HCT116 (cell line): ENCODE data around the gene DQX1. TPM values are rescaled to one million over a fixed set of nuclear protein-coding genes. Genes with fewer than 3 reads are reported as not detected.

Source experiments
- ATAC-seq: fragments of 200-7000 bp; cut with Tn5 transposase; 2 replicates; pipeline ENCODE4 v1.9.1; 2020; ENCODE audit warnings: mild to moderate bottlenecking, moderate library complexity
- BruUV-seq: library from RNA; stranded (reverse); fragments of 400-500 nt; replicated peaks from 2 replicates; lab custom pipeline; 2021; lab: Mats Ljungman, UMichigan
- CTCF ChIA-PET: fragments of 300-600 bp; sonication (Branson Sonifier 250); formaldehyde crosslinking; loops from one replicate; lab custom pipeline; 2021; ENCODE audit warnings: antibody characterized with exemption; lab: Charles Lee
- POLR2A ChIA-PET: fragments of 300-600, 350-600 bp; sonication (Branson Sonifier 250); formaldehyde crosslinking; loops from one replicate; lab custom pipeline; 2021; ENCODE audit warnings: antibody characterized with exemption; lab: Charles Lee
- RAD21 ChIA-PET, 2 experiments: fragments of 300-600 bp; sonication (Branson Sonifier 250); formaldehyde crosslinking; loops; one replicate each; lab custom pipeline; 2023; ENCODE audit warnings: low total read pairs in 2 of 2; ENCODE audit not compliant: uncharacterized antibody in 2 of 2, unreplicated experiment in 2 of 2, low non-redundant PET in 1 of 2; lab: Charles Lee
- DNase-seq: peaks from one replicate; pipeline ENCODE4 v3.0.0-alpha.2; 2010; ENCODE audit warnings: low read depth, low spot score
- H2AFZ ChIP-seq: fragments of 200-600 bp; shearing (Covaris generic), sonication (generic); 2 replicates; pipeline ENCODE4 v1.6.1; 2017; ENCODE audit warnings: low read depth, mixed run types, mixed read lengths, antibody characterized with exemption, low read length; ENCODE audit not compliant: poor library complexity, severe bottlenecking
- H3K27ac ChIP-seq: 2 replicates; pipeline ENCODE4 v1.5.1; 2012; ENCODE audit warnings: low read depth, low read length
- H3K27me3 ChIP-seq: fragments of 200-600 bp; sonication (generic); 2 replicates; pipeline ENCODE4 v1.6.1; 2016; ENCODE audit warnings: mixed run types, low read length, mixed read lengths; ENCODE audit not compliant: insufficient read depth
- H3K36me3 ChIP-seq, 2 experiments: fragments of 200-500 bp in 1 of 2; fragments of 200-600 bp in 1 of 2; sonication (Bioruptor generic) in 1 of 2; sonication (generic) in 1 of 2; 2 replicates each; pipeline versions ENCODE4 v1.5.1 to v1.6.1; 2014 to 2016; ENCODE audit warnings: low read length in 2 of 2, inconsistent platforms in 1 of 2, mixed read lengths in 1 of 2, mixed run types in 1 of 2; ENCODE audit not compliant: insufficient read depth in 2 of 2, control insufficient read depth in 1 of 2
- H3K4me1 ChIP-seq, 2 experiments: fragments of 200-600 bp in 1 of 2; sonication (generic) in 1 of 2; 2 replicates each; pipeline versions ENCODE4 v1.5.1 to v1.6.1; 2012 to 2017; ENCODE audit warnings: low read length in 2 of 2, inconsistent platforms in 1 of 2, mild to moderate bottlenecking in 1 of 2, mixed read lengths in 1 of 2, mixed run types in 1 of 2, moderate library complexity in 1 of 2; ENCODE audit not compliant: insufficient read depth in 2 of 2, control insufficient read depth in 1 of 2
- H3K4me2 ChIP-seq: fragments of 200-600 bp; sonication (generic); 2 replicates; pipeline ENCODE4 v1.6.1; 2017; ENCODE audit warnings: mixed run types, low read length, mixed read lengths
- H3K4me3 ChIP-seq, 2 experiments: fragments of 200-600 bp in 1 of 2; sonication (generic) in 1 of 2; replicated peaks in 1 of 2; 2 replicates each; pipeline ENCODE4 v1.5.1; 2011 to 2016; ENCODE audit warnings: low read length in 2 of 2, control low read depth in 1 of 2, low read depth in 1 of 2, mild to moderate bottlenecking in 1 of 2, mixed read lengths in 1 of 2, mixed run types in 1 of 2
- H3K79me2 ChIP-seq: fragments of 200-600 bp; sonication (generic); 2 replicates; pipeline ENCODE4 v1.6.1; 2017; ENCODE audit warnings: mild to moderate bottlenecking, mixed run types, low read length, moderate library complexity, mixed read lengths; ENCODE audit not compliant: insufficient read depth
- H3K9ac ChIP-seq: fragments of 200-600 bp; sonication (generic); 2 replicates; pipeline ENCODE4 v1.6.1; 2016; ENCODE audit warnings: low read length, mixed read lengths
- H3K9me2 ChIP-seq: fragments of 200-600 bp; sonication (generic), shearing (Covaris generic); 2 replicates; pipeline ENCODE4 v1.6.1; 2017; ENCODE audit warnings: mixed run types, mild to moderate bottlenecking, moderate library complexity; ENCODE audit not compliant: insufficient read depth
- H3K9me3 ChIP-seq, 2 experiments: fragments of 200-500 bp in 1 of 2; fragments of 200-600 bp in 1 of 2; sonication (Bioruptor generic) in 1 of 2; sonication (generic) in 1 of 2; 2 replicates each; pipeline ENCODE4 v1.6.1; 2014 to 2017; ENCODE audit warnings: low read length in 2 of 2, mixed read lengths in 2 of 2, inconsistent platforms in 1 of 2, low read depth in 1 of 2, mild to moderate bottlenecking in 1 of 2, mixed run types in 1 of 2, moderate library complexity in 1 of 2; ENCODE audit not compliant: control insufficient read depth in 1 of 2, insufficient read depth in 1 of 2
- H4K20me1 ChIP-seq: fragments of 200-600 bp; sonication (generic), shearing (Covaris generic); 2 replicates; pipeline ENCODE4 v1.6.1; 2017; ENCODE audit warnings: mixed run types, mild to moderate bottlenecking, moderate library complexity; ENCODE audit not compliant: insufficient read depth
- CEBPB ChIP-seq: IDR thresholded peaks from 2 replicates; pipeline ENCODE4 v1.6.1; 2012; ENCODE audit warnings: low read depth
- EGR1 ChIP-seq: IDR thresholded peaks from 2 replicates; pipeline ENCODE4 v1.6.1; 2012; ENCODE audit warnings: low read depth
- ELF1 ChIP-seq: IDR thresholded peaks from 2 replicates; pipeline ENCODE4 v1.6.1; 2012; ENCODE audit warnings: low read depth, borderline replicate concordance
- JUND ChIP-seq: IDR thresholded peaks from 2 replicates; pipeline ENCODE4 v1.6.1; 2012
- POLR2AphosphoS5 ChIP-seq: IDR thresholded peaks from 2 replicates; pipeline ENCODE4 v1.6.1; 2011; ENCODE audit warnings: mild to moderate bottlenecking, low read depth, low read length, moderate library complexity
- SP1 ChIP-seq: IDR thresholded peaks from 2 replicates; pipeline ENCODE4 v1.6.1; 2012; ENCODE audit warnings: low read depth
- ZFX ChIP-seq: fragments of 450-650 bp; IDR thresholded peaks from 2 replicates; pipeline ENCODE4 v1.6.1; 2017
- intact Hi-C: fragments of 100-400 bp; cut with micrococcal nuclease; formaldehyde crosslinking; loops from 2 replicates; pipeline ENCODE4 v1.10.0; 2022
- total RNA-seq: library from RNA; stranded (reverse); gene quantifications from one replicate; pipeline ENCODE4 v1.2.1, GENCODE V29; 2021; ENCODE audit not compliant: unreplicated experiment
- TF ChIP-seq, protein P1 (sequence below): IDR thresholded peaks from 2 replicates; pipeline ENCODE4 v1.6.1; 2011; ENCODE audit warnings: mild to moderate bottlenecking, low read length, moderate library complexity; ENCODE audit not compliant: insufficient replicate concordance; ENCODE audit errors: extremely low read depth

Gene DQX1
- total RNA-seq, 1 experiment from 2014 or later = 0.98 TPM

DNA sequence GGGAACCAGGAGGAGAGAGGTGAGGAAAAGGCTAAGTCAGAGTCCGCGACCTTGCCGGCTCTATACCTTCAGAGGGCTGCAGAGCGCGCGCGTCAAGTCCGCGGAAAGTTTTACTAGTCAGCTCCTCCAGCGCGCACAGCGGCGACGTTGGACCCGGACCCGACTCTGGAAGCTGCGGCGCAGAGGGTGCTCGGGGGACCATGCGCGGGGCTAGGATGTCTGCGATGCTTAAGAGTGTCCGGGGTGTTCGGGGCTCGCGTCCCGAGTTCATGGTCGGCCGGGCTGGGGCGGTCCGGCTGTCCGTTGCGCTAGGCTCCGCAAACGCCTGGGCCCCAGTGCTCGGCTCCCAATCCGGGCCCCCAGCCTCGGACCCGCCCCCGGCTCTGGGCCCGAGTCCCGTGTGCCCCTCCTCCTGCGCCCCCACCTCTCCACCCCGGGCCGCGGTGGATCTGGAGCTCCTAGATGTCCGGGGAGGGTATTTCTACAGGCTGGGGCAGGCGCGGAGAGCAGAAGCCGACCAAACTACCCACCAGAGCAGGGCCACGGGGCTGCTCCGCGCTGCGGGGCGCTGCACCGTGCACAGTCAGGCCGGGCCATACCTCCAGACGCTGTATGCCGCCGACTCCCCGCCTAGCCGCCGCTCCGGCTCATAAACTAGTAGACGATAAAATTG is 26.6 kb downstream of the DQX1 start, which contains the start of gene LBX2:
Gene LBX2, minus strand, starts transcription at position 337 of the 673 bp plus-strand sequence. Its CDS starts 66 bp downstream, at position 271.
- H3K4me3 ChIP-seq = no peak within 1 kb of the TSS
- CTCF ChIA-PET = no interaction called here
- no peaks in the 10 kb centered on the region for H4K20me1 ChIP-seq
- H3K4me1 ChIP-seq = peaks cover 16 to 34% of the 10 kb centered on the region in 2 experiments
- H3K27ac ChIP-seq = no peak within 1 kb of the TSS
- RAD21 ChIA-PET = no interaction called here
- no peak within 1 kb of the TSS for H3K9ac ChIP-seq
- ATAC-seq (no peak), DNase-seq (no peak)
- BruUV-seq = no TSS peak
- POLR2A ChIA-PET = no interaction called here
- H2AFZ ChIP-seq = no peak within 1 kb of the TSS
- H3K4me2 ChIP-seq = no peak within 1 kb of the TSS
- H3K9me2 ChIP-seq = no peaks in the 10 kb centered on the region
- H3K9me3 ChIP-seq = no peaks in the 10 kb centered on the region
- no peaks in the 10 kb centered on the region for H3K27me3 ChIP-seq
- H3K79me2 ChIP-seq = no peaks in the 10 kb centered on the region
- intact Hi-C loops = no loop called here
- TF ChIP-seq SP1 = no peak
- TF ChIP-seq EGR1 = no peak
- no peak for TF ChIP-seq POLR2AphosphoS5
- TF ChIP-seq JUND = no peak
- no peak for TF ChIP-seq CEBPB
- TF ChIP-seq, protein P1, sequence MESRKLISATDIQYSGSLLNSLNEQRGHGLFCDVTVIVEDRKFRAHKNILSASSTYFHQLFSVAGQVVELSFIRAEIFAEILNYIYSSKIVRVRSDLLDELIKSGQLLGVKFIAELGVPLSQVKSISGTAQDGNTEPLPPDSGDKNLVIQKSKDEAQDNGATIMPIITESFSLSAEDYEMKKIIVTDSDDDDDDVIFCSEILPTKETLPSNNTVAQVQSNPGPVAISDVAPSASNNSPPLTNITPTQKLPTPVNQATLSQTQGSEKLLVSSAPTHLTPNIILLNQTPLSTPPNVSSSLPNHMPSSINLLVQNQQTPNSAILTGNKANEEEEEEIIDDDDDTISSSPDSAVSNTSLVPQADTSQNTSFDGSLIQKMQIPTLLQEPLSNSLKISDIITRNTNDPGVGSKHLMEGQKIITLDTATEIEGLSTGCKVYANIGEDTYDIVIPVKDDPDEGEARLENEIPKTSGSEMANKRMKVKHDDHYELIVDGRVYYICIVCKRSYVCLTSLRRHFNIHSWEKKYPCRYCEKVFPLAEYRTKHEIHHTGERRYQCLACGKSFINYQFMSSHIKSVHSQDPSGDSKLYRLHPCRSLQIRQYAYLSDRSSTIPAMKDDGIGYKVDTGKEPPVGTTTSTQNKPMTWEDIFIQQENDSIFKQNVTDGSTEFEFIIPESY = no peak
- TF ChIP-seq ZFX = no peak
- no peak for TF ChIP-seq ELF1
- H3K36me3 ChIP-seq = no peaks in the 10 kb centered on the region
